ENCODE measurements around the gene C1orf232. TPM values are rescaled to one million over a fixed set of nuclear protein-coding genes. Genes with fewer than 3 reads are reported as not detected.

Gene C1orf232
- total RNA-seq, 3 donors from 2014 or later (not counting 1 experiment from before 2014, with no cell fraction given): not detected

DNA sequence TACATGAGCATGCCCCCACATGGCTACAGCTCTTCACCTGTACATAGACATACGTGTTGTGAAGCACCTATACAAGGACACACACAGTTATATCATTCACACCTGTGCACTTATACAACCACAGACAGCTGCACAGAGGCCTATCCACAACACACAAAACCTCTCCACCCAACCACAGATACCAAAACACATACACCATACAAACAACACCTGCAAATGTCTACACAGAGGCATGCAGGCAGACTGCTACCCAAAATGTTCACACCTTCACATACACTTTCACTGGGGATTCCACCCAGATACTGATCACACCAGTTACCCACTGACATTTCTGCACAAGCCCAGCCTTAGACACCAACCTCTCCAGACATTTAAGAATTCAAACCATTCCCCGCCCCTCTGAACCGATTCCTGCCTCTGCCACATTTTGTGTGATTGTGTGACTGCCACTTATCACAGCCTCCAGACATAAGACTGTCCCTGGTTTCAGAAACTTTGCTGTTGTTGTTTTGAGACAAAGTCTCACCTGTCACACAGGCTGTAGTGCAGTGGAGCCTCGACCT, 2.0 kb downstream of the C1orf232 start:
- DNase-seq (peak in 1 of 2 donors; percentile 35), ATAC-seq (peak in 1 of 3 donors; percentile 23)
- intact Hi-C loops (cut with micrococcal nuclease): loop anchor here (5.0 to 10.0 kb wide), 2 partner anchors 66 to 228 kb away; partner anchors contain the start of gene CEP85
- H3K4me1 Mint-ChIP-seq: peaks cover 0 to 29% of the 10 kb centered on the region in 2 donors
- Histone ChIP-seq H3K27ac (ENCODE audit: low read length) (no peak overlapping the region), H3K9me3 (ENCODE audit: control insufficient read depth, insufficient read depth, low read length) (no peaks in the 10 kb centered on the region), H3K36me3 (ENCODE audit: control insufficient read depth, insufficient read depth, low read length) (no peaks in the 10 kb centered on the region), H3K27me3 (ENCODE audit: control insufficient read depth, insufficient read depth, low read length) (peaks cover 19% of the 10 kb centered on the region), H3K4me1 (ENCODE audit: control insufficient read depth, insufficient read depth, low read length) (peaks cover 36% of the 10 kb centered on the region), H3K4me3 (ENCODE audit: low read length) (no peak overlapping the region)
- no peaks in the 10 kb centered on the region for H3K36me3 Mint-ChIP-seq
- TF ChIP-seq, protein P1, sequence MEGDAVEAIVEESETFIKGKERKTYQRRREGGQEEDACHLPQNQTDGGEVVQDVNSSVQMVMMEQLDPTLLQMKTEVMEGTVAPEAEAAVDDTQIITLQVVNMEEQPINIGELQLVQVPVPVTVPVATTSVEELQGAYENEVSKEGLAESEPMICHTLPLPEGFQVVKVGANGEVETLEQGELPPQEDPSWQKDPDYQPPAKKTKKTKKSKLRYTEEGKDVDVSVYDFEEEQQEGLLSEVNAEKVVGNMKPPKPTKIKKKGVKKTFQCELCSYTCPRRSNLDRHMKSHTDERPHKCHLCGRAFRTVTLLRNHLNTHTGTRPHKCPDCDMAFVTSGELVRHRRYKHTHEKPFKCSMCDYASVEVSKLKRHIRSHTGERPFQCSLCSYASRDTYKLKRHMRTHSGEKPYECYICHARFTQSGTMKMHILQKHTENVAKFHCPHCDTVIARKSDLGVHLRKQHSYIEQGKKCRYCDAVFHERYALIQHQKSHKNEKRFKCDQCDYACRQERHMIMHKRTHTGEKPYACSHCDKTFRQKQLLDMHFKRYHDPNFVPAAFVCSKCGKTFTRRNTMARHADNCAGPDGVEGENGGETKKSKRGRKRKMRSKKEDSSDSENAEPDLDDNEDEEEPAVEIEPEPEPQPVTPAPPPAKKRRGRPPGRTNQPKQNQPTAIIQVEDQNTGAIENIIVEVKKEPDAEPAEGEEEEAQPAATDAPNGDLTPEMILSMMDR (IDR thresholded peaks at IDR 0.05): no peak
- peaks cover 0 to 24% of the 10 kb centered on the region in 2 donors for H3K27me3 Mint-ChIP-seq (ENCODE audit: low read depth in 2 of 2)
- H3K27ac Mint-ChIP-seq: no peak overlapping the region
- 71% methylated on average over 4 of the region's 4 CpGs for WGBS (ENCODE audit: insufficient coverage)
- H3K9me3 Mint-ChIP-seq: no peaks in the 10 kb centered on the region
- no peak overlapping the region for H3K4me3 Mint-ChIP-seq

DNA sequence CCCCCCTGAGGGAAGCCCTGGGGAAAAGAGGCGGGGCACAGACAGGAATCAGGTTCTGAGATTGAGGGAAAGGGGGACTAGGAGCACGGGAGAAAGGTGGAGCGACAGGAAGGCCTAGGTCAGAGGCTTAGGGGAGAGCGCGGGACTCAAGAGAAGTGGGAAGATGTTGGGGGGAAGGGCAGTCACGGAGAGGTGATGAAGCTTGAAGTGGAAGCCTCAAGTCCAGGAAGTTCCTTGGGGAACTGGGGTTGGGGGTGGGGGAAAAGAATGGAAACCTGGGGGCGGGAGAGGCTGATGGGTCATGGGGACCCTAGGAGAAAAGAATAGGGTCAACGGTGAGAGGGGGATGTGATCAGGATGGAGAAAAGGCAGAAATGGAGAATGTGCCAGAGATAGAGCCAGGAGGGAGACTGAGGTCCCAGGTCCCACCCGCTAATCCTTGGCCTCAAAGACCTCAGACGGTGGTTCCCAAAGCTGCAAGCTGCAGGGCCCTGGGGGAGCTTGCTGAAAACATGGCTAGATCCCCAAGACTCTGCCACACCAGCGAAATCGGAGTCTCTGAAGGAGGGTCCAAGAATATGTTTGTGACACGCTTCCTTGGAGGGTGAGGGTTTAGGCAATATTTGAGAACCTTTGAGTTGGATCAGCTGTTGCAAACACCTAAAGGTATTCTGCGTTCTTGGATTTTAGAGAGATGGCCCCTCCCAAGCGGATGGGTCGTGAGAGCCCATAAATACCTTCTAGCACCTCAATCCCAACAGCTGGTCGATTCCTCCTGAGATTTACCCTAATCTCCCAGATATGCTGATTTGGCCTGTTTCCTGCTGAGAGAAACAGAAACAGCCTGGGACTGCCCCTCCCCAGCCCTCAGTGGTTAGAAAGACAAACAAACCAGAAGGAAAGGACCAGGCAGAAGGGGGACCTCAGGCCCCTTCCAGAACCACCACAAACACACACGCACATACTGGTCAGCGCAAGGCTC, 3.6 kb downstream of the C1orf232 start:
- intact Hi-C loops (cut with micrococcal nuclease): loop anchor here (1.0 to 10.0 kb wide), 3 partner anchors 60 to 230 kb away; partner anchors contain the start of gene CEP85
- H3K36me3 ChIP-seq (ENCODE audit: control insufficient read depth, insufficient read depth, low read length): no peaks in the 10 kb centered on the region
- no peaks in the 10 kb centered on the region for H3K9me3 ChIP-seq (ENCODE audit: control insufficient read depth, insufficient read depth, low read length)
- Mint-ChIP-seq H3K27ac (no peak overlapping the region), H3K9me3 (no peaks in the 10 kb centered on the region), H3K27me3 (ENCODE audit: low read depth in 2 of 2) (peaks cover 0 to 24% of the 10 kb centered on the region in 2 donors), H3K4me1 (peaks cover 0 to 19% of the 10 kb centered on the region in 2 donors), H3K36me3 (no peaks in the 10 kb centered on the region), H3K4me3 (peak overlapping the region; percentile 64)
- no peak overlapping the region for H3K27ac ChIP-seq (ENCODE audit: low read length)
- peaks cover 32% of the 10 kb centered on the region for H3K4me1 ChIP-seq (ENCODE audit: control insufficient read depth, insufficient read depth, low read length)
- peaks cover 19% of the 10 kb centered on the region for H3K27me3 ChIP-seq (ENCODE audit: control insufficient read depth, insufficient read depth, low read length)
- TF ChIP-seq, protein P1 (IDR thresholded peaks at IDR 0.05): no peak
- no peak overlapping the region for H3K4me3 ChIP-seq (ENCODE audit: low read length)
- DNase-seq: no peak
- ATAC-seq: no peak
- 67% methylated on average over 17 of the region's 19 CpGs for WGBS (ENCODE audit: insufficient coverage)

DNA sequence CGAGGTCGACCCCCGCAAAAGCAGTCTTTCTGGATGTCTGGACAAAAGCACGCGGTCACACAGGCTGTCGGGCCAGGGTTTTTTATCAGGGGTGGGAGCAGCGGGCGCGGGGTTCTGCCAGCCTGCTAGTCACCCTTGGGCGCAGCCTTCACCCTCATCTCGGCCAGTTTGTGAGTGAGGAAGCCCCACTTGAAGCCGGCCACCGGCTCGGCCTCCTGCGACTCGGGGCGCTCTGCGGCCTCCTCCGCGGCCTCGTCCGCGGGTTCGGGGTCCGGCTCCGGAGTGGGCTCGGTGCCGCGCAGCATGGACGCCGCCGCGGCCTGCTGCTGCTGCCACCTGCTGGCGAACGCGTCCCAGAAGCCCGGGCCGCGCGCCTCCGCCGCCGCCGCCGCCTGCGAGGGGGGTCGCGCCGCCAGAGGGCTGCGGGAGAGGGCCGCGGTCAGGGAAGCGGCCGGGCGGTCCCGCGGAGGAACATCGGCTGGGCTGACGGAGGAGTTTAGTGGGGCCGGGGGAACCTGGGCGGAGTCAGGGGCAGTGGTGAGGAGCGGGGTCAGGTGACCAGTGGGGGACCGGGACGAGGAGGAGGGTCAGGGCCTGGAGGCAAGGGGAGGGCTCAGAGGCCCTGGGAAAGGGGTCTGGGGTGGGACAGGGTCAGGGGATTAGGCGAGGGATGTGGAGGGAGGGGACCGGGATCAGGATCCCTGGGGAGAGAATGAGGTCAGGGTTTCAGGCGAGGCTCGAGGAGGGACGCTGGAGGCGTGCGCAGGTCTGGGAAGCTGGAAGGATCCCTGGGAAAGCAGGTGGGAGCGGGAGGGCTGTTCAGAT, 4.5 kb downstream of the C1orf232 start:
- Mint-ChIP-seq H3K4me3 (peak overlapping the region; percentile 64), H3K4me1 (peaks cover 0 to 17% of the 10 kb centered on the region in 2 donors), H3K27ac (no peak overlapping the region), H3K27me3 (ENCODE audit: low read depth in 2 of 2) (peaks cover 7 to 28% of the 10 kb centered on the region in 2 donors), H3K36me3 (no peaks in the 10 kb centered on the region), H3K9me3 (no peaks in the 10 kb centered on the region)
- TF ChIP-seq, protein P1 (IDR thresholded peaks at IDR 0.05): peak; percentile 76
- ATAC-seq (peak; percentile 67 to 77 (median 73)), DNase-seq (peak; percentile 56 to 73)
- intact Hi-C loops (cut with micrococcal nuclease): loop anchor here (1.0 to 10.0 kb wide), 2 partner anchors 59 to 231 kb away; no protein-coding TSS in a partner anchor
- Histone ChIP-seq H3K27me3 (ENCODE audit: control insufficient read depth, insufficient read depth, low read length) (peaks cover 19% of the 10 kb centered on the region), H3K4me1 (ENCODE audit: control insufficient read depth, insufficient read depth, low read length) (peaks cover 27% of the 10 kb centered on the region), H3K27ac (ENCODE audit: low read length) (no peak overlapping the region), H3K36me3 (ENCODE audit: control insufficient read depth, insufficient read depth, low read length) (no peaks in the 10 kb centered on the region), H3K4me3 (ENCODE audit: low read length) (no peak overlapping the region), H3K9me3 (ENCODE audit: control insufficient read depth, insufficient read depth, low read length) (no peaks in the 10 kb centered on the region)
- WGBS (ENCODE audit: insufficient coverage): 13% methylated on average over 72 of the region's 72 CpGs
